HCT116 (cell line): ENCODE results near the gene SPAG6.

ENCODE experiments used
- CBX3 ChIP-seq: IDR thresholded peaks from 2 replicates; pipeline ENCODE4 v1.6.1; 2012; ENCODE audit warnings: low read depth
- CTCF ChIP-seq, 3 experiments: fragments of 200-600 bp in 1 of 3; sonication (generic) in 1 of 3; IDR thresholded peaks in 2 of 3; conservative IDR thresholded peaks in 1 of 3; 2 replicates each; pipeline ENCODE4 v1.5.1; 2012 to 2017; ENCODE audit warnings: low read depth in 2 of 3, low read length in 2 of 3, antibody characterized with exemption in 1 of 3, borderline replicate concordance in 1 of 3, control low read depth in 1 of 3, mild to moderate bottlenecking in 1 of 3, mixed read lengths in 1 of 3, mixed run types in 1 of 3, moderate library complexity in 1 of 3; ENCODE audit not compliant: insufficient read depth in 1 of 3
- MAX ChIP-seq: IDR thresholded peaks from 2 replicates; pipeline ENCODE4 v1.6.1; 2012
- POLR2A ChIP-seq: IDR thresholded peaks from 2 replicates; pipeline ENCODE4 v1.7.0; 2011; ENCODE audit warnings: borderline replicate concordance; ENCODE audit not compliant: insufficient read depth, insufficient read length; ENCODE audit errors: extremely low read depth
- RAD21 ChIP-seq: IDR thresholded peaks from 2 replicates; pipeline ENCODE4 v1.6.1; 2012; ENCODE audit warnings: low read depth, mild to moderate bottlenecking
- REST ChIP-seq: IDR thresholded peaks from 2 replicates; pipeline ENCODE4 v1.6.1; 2012; ENCODE audit warnings: low read depth
- ZBTB33 ChIP-seq: IDR thresholded peaks from 2 replicates; pipeline ENCODE4 v1.6.1; 2011; ENCODE audit warnings: mild to moderate bottlenecking, low read length, moderate library complexity; ENCODE audit not compliant: insufficient replicate concordance; ENCODE audit errors: extremely low read depth
- ZNF274 ChIP-seq: fragments of 200-500 bp; sonication (Bioruptor generic); IDR thresholded peaks from 2 replicates; pipeline ENCODE4 v1.6.1; 2014; ENCODE audit warnings: mild to moderate bottlenecking, low read depth, low read length, inconsistent platforms

- no peak for TF ChIP-seq CBX3
- no peak for TF ChIP-seq ZBTB33
- no peak for TF ChIP-seq RAD21
- no peak for TF ChIP-seq ZNF274
- no peak for TF ChIP-seq MAX
- no peak for TF ChIP-seq CTCF (IDR thresholded peaks at IDR 0.05 in 2 of 3, conservative IDR thresholded peaks at IDR 0.05 in 1 of 3; ENCODE audit: borderline replicate concordance in 1 of 3, insufficient read depth in 1 of 3, low read depth in 2 of 3, low read length in 2 of 3)
- TF ChIP-seq POLR2A, result no peak
- no peak for TF ChIP-seq REST
These were observed 21.1 kb downstream of the SPAG6 start for GRCh38 chr10:22366435-22366703.
